Loucy (cell line): ENCODE measurements around the gene SGIP1.

Experiments used
- EZH2phosphoT487 ChIP-seq: fragments of 200-600 bp; IDR thresholded peaks from 2 replicates; pipeline ENCODE4 v1.6.1; 2018; ENCODE audit warnings: antibody characterized with exemption, mild to moderate bottlenecking, moderate library complexity, borderline replicate concordance
- TF ChIP-seq, protein P1 (sequence below): fragments of 200-600 bp; sonication (generic); conservative IDR thresholded peaks from 2 replicates; pipeline ENCODE4 v1.5.1; 2014; ENCODE audit warnings: mild to moderate bottlenecking, antibody characterized with exemption, low read length

DNA sequence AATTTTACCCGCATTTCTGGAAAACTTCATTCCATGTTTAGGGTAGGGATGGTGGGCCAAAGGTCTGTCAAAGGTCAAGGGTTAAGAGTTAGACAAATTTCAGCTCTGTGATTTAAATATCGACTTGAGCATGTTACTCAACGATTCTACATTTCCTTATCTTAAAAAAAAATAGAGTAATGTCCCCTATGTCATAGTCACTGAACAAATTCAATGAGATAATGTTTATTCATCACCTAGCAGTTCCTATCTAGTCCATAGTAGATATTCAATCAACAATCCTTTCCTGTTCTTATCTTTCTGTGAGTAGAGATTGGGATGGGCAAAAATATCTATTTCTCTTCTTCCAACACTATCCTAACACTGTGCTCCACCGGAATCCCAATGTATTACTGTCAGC, 217.2 kb downstream of the SGIP1 start:
- TF ChIP-seq, protein P1, sequence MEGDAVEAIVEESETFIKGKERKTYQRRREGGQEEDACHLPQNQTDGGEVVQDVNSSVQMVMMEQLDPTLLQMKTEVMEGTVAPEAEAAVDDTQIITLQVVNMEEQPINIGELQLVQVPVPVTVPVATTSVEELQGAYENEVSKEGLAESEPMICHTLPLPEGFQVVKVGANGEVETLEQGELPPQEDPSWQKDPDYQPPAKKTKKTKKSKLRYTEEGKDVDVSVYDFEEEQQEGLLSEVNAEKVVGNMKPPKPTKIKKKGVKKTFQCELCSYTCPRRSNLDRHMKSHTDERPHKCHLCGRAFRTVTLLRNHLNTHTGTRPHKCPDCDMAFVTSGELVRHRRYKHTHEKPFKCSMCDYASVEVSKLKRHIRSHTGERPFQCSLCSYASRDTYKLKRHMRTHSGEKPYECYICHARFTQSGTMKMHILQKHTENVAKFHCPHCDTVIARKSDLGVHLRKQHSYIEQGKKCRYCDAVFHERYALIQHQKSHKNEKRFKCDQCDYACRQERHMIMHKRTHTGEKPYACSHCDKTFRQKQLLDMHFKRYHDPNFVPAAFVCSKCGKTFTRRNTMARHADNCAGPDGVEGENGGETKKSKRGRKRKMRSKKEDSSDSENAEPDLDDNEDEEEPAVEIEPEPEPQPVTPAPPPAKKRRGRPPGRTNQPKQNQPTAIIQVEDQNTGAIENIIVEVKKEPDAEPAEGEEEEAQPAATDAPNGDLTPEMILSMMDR: no peak
- TF ChIP-seq EZH2phosphoT487: no peak
